HEK293T (cell line): ENCODE measurements around the gene SHCBP1.
A peak's percentile ranks its signal among the peaks of the same experiment; 100 is the strongest.
"Not testable (repeated sequence)": the region's sequence is repeated elsewhere in the genome, so short reads cannot be mapped to it uniquely, and the experiment has no call there.

Experiments used
- CTCF ChIA-PET: fragments of 350-600 bp; formaldehyde crosslinking; extraction: SDS; loops from one replicate; lab custom pipeline; 2021; ENCODE audit warnings: antibody characterized with exemption, inconsistent platforms; lab: Yijun Ruan, JAX
- POLR2A ChIA-PET: fragments of 350-600 bp; formaldehyde crosslinking; extraction: SDS; loops from one replicate; lab custom pipeline; 2020; ENCODE audit warnings: antibody characterized with exemption, inconsistent platforms; lab: Yijun Ruan, JAX
- DNase-seq: peaks from one replicate; pipeline ENCODE4 v3.0.0; 2012; ENCODE audit warnings: mixed read lengths; ENCODE audit errors: extremely low spot score
- ARNT ChIP-seq: fragments of 450-650 bp; IDR thresholded peaks from 2 replicates; pipeline ENCODE4 v1.6.1; 2017; ENCODE audit warnings: mild to moderate bottlenecking
- BHLHE40 ChIP-seq: fragments of 450-650 bp; IDR thresholded peaks from 2 replicates; pipeline ENCODE4 v1.6.1; 2016; ENCODE audit warnings: mild to moderate bottlenecking, moderate library complexity, borderline replicate concordance
- CTBP1 ChIP-seq: fragments of 450-650 bp; IDR thresholded peaks from 2 replicates; pipeline ENCODE4 v1.6.1; 2016; ENCODE audit warnings: borderline replicate concordance
- ELF4 ChIP-seq: fragments of 450-650 bp; IDR thresholded peaks from 2 replicates; pipeline ENCODE4 v1.6.1; 2017; ENCODE audit warnings: antibody characterized with exemption
- FOXA1 ChIP-seq: fragments of 450-650 bp; IDR thresholded peaks from 2 replicates; pipeline ENCODE4 v1.6.1; 2016; ENCODE audit warnings: mild to moderate bottlenecking
- FOXK2 ChIP-seq: fragments of 450-650 bp; IDR thresholded peaks from 2 replicates; pipeline ENCODE4 v1.6.1; 2016; ENCODE audit warnings: mild to moderate bottlenecking
- FOXM1 ChIP-seq: fragments of 450-650 bp; IDR thresholded peaks from 2 replicates; pipeline ENCODE4 v1.6.1; 2017; ENCODE audit warnings: mild to moderate bottlenecking, borderline replicate concordance
- HDGF ChIP-seq: fragments of 450-650 bp; IDR thresholded peaks from 2 replicates; pipeline ENCODE4 v1.6.1; 2017; ENCODE audit warnings: antibody characterized with exemption, borderline replicate concordance
- L3MBTL2 ChIP-seq: fragments of 450-650 bp; conservative IDR thresholded peaks from 2 replicates; pipeline ENCODE4 v1.6.1; 2016; ENCODE audit warnings: mild to moderate bottlenecking
- LEF1 ChIP-seq: fragments of 450-650 bp; IDR thresholded peaks from 2 replicates; pipeline ENCODE4 v1.6.1; 2017; ENCODE audit warnings: mild to moderate bottlenecking, borderline replicate concordance
- NFRKB ChIP-seq: fragments of 450-650 bp; IDR thresholded peaks from 2 replicates; pipeline ENCODE4 v1.6.1; 2016; ENCODE audit warnings: mild to moderate bottlenecking, moderate library complexity
- SP1 ChIP-seq: fragments of 450-650 bp; IDR thresholded peaks from 2 replicates; pipeline ENCODE4 v1.6.1; 2017
- SUZ12 ChIP-seq: fragments of 450-650 bp; IDR thresholded peaks from 2 replicates; pipeline ENCODE4 v1.6.1; 2016; ENCODE audit warnings: mild to moderate bottlenecking
- TARDBP ChIP-seq: fragments of 450-650 bp; IDR thresholded peaks from 2 replicates; pipeline ENCODE4 v1.6.1; 2016
- ZNF384 ChIP-seq: fragments of 450-650 bp; IDR thresholded peaks from 2 replicates; pipeline ENCODE4 v1.6.1; 2016
- TF ChIP-seq, protein P1 (sequence below): fragments of 450-650 bp; IDR thresholded peaks from 2 replicates; pipeline ENCODE4 v1.6.1; 2016

The SHCBP1 gene

DNA sequence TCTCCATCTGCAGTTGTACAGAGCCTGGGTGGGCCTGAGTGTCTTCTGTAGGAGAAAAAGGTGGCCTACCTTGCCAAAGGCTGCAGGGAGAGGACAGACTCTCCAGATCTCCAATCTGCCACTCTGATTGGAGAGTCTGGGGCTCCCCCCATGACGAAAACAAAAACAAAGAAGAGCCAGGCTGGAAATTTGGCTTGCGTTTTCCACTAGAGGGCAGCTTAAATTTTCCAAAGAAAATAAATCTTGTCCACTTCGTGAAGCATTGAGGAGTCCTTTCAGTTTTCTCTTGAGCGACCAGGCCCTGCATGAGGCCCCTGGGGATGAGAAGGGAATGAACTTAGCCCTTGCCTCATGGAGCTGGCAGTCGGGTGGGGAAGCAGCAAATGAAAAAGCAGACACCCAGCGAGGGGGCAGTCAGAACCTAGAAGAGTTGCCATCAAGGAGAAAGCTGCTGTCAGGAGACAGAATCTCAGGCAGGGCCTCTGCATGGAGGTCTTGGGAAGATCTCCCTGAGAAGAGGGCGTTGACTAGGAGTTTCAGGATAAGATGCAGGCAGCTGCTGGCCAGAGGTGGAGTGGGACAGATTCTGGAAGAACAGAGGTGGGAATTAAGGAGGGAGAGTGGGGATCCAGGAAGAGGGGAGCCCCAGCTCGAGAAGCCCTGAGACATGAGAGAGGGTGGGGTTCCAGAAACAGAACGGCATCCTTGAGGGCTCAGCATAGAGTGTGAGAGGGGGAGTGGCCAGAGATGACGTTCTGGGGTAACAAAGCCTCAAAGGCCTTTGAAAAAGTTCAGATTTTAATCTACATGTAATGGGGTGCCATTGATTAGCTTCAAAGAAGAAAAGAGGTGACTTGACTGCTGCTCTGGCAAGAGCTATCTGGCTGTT is 8.4 kb upstream of the SHCBP1 start:
- TF ChIP-seq, protein P1, sequence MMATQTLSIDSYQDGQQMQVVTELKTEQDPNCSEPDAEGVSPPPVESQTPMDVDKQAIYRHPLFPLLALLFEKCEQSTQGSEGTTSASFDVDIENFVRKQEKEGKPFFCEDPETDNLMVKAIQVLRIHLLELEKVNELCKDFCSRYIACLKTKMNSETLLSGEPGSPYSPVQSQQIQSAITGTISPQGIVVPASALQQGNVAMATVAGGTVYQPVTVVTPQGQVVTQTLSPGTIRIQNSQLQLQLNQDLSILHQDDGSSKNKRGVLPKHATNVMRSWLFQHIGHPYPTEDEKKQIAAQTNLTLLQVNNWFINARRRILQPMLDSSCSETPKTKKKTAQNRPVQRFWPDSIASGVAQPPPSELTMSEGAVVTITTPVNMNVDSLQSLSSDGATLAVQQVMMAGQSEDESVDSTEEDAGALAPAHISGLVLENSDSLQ, result peak; percentile 48; the same call in 1 of the 2 replicates
- TF ChIP-seq LEF1, result no peak
- POLR2A ChIA-PET, result interaction anchor here (0.9 to 1.2 kb wide), 3 partner anchors 9 to 60 kb away, joined by 3 to 7 read pairs (median 5); partner anchors contain the start of genes ORC6 and SHCBP1
- DNase-seq, result peak; percentile 50
- CTCF ChIA-PET, result interaction anchor here (0.7 to 1.4 kb wide), 8 partner anchors 8 to 75 kb away, joined by 3 to 4 read pairs (median 3); partner anchors contain the start of gene SHCBP1

DNA sequence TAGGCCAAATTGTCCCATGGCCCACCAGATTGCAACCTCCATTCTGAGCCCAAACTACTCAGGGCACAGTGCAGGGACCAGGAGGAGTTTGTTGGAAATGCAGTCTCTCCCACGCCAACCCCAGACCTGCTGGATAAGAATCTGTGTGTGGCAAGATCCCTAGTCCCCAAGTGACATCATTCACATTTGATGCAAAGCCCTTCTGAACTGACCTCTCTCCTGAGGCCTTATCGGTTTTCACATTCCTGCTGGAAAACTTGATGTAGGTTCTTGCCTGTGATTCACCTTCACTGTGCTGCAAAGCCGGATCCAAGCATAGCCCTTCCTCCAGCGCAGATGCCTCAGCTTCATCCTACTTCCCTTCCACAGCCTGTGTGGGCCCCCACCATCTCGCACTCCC is 6.6 kb upstream of the SHCBP1 start:
- TF ChIP-seq HDGF, result no peak
- TF ChIP-seq SUZ12, result no peak
- no peak for TF ChIP-seq ELF4
- no peak for TF ChIP-seq CTBP1
- no peak for TF ChIP-seq ARNT
- no peak for TF ChIP-seq FOXK2
- TF ChIP-seq ZNF384, result no peak
- TF ChIP-seq, protein P1, result no peak
- no peak for TF ChIP-seq L3MBTL2
- TF ChIP-seq BHLHE40, result no peak
- no peak for TF ChIP-seq FOXM1
- TF ChIP-seq LEF1, result no peak
- no peak for TF ChIP-seq TARDBP
- no peak for TF ChIP-seq NFRKB
- TF ChIP-seq SP1, result no peak
- no peak for TF ChIP-seq FOXA1
- POLR2A ChIA-PET, result no interaction called here
- DNase-seq, result no peak
- CTCF ChIA-PET, result no interaction called here

DNA sequence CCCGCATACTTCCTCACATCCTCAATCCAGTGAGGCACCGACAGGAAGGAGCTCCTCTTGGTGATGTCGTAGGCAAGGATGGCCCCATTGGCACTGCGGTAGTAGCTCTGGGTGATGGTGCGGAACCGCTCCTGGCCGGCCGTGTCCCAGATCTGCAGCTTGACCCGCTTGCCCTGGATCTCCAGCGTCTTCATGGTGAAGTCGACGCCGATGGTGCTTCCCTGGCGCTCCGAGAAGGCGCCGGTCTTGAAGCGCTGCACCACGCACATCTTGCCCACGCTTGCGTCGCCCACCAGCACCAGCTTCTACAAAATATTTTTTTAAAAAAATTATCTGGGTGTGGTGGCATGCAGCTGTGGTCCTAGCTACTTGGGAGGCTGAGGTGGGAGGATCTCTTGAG is 5.5 kb upstream of the SHCBP1 start:
- POLR2A ChIA-PET, DNase-seq, CTCF ChIA-PET: not testable (repeated sequence)

GRCh38 chr16:46624862-46625261 is 3.7 kb upstream of the SHCBP1 start:
- POLR2A ChIA-PET, CTCF ChIA-PET, DNase-seq: not testable (repeated sequence)

DNA sequence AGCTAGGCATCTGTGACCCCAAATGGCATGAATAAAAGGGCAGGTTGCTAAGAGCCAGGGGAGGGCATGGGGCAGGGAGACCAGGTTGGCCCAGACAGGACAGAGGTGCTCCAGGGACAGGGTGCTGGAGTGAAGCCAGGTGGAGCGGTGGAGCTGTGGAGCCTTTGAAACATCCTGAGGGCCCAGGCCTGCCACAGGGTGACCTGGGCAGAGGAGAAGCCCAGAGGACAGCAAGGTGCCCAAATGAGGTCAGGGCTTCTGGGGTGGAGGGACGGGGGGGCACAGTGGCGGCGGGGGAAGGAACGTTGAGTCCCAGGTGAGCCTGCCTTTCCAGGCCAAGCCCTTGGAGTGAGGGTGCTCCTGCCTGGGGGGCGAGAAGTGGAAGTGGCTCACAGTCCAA is 2.5 kb upstream of the SHCBP1 start:
- DNase-seq, POLR2A ChIA-PET, CTCF ChIA-PET: not testable (repeated sequence)

DNA sequence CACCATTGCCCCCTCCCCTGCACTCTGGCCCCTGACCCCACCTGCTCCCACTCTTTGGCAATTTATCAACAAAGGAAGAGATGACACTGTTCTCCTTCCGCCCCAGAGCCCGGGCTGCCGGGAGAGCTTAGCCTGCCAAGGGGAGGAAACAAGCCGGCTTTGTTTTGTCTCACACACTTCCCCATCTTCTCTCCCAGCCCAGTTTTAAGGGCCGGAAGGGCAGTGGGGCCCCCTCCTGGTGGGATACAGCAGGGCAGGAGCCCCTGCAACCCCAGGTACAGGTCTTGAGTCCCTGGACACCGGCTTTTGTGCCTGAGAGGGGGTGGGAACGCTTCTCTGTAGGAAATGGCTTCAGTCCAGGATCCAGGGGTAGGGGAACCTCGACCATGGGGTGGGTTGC is 2.1 kb upstream of the SHCBP1 start:
- CTCF ChIA-PET, POLR2A ChIA-PET: not testable (repeated sequence)

DNA sequence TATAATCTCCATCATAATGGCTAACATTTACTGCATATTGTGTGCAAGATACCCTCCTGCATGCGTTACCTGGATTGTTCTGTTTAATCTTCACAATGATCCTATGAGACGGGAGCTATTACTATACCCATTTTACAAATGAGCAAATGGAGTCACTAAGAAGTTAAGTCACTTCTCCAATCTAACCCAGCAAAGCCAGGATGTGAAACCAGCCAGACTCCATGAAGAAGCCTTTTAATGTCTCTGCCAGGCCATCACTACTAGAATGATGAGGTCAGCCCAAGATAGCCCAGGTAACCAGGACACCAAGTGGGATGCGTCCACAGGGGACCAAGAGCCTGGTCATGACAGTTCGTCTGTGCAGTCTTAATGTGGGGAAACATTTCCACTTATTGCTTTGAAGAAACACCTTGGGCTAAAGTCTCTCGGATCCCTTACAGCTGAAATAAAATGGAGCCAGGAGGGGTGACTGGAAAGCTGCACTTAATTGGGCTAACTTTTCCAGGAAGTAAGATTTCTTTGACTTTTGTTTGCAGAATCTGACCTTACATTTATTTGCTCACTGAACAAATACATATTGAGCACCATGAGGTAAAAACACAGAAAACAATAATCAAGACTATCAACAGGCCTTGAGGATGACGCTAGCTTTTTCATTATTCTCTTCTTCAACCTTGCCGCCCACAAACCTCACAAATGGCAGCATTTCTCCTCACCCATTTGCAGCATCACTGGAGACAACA is 926 bp upstream of the SHCBP1 start:
- ChIA-PET CTCF (interaction anchor here (0.7 to 1.0 kb wide), 2 partner anchors 7 to 689 kb away, joined by 3 to 4 read pairs; no protein-coding TSS in a partner anchor), POLR2A (interaction anchor here (1.6 kb wide), 1 partner anchor 7 kb away, joined by 7 read pairs; no protein-coding TSS in a partner anchor)
- no peak for DNase-seq
- no peak for TF ChIP-seq L3MBTL2
- no peak for TF ChIP-seq SUZ12
- TF ChIP-seq NFRKB, result no peak
- no peak for TF ChIP-seq HDGF
- TF ChIP-seq TARDBP, result no peak
- TF ChIP-seq, protein P1, result no peak
- TF ChIP-seq SP1, result no peak
- TF ChIP-seq LEF1, result no peak
- no peak for TF ChIP-seq FOXK2
- no peak for TF ChIP-seq ZNF384
- no peak for TF ChIP-seq BHLHE40
- TF ChIP-seq ELF4, result no peak
- TF ChIP-seq FOXM1, result no peak
- no peak for TF ChIP-seq FOXA1
- no peak for TF ChIP-seq ARNT
- TF ChIP-seq CTBP1, result no peak

More for the DNA sequence above, 2.1 kb upstream of the SHCBP1 start:
- not testable (repeated sequence) for DNase-seq
